ENCODE data around the gene BGN. TPM values are rescaled to one million over a fixed set of nuclear protein-coding genes. Genes with fewer than 3 reads are reported as not detected.

Gene BGN
- total and polyA plus RNA-seq, 2 experiments from 2014 or later = 129 to 308 TPM

DNA sequence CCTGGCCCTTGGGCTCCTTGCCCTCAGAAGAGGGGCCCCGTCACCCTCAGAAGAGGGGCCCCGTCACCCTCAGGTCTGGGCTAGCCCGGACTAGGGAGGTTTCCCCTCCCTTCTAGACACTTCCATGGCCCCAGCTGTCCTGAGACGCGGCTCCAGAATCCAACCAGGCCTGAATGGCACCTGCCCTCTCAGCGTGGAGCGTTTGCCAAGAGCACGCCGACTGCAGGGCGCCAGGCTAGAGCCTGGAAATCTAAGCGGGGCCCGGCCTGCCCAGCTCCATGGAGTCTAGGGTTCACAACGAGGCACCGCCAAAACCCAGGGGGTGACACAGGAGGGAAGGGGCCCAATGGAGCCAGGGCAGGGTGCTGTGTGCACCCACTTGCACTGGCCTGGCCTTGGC is 14.8 kb downstream of the BGN start:
- Histone ChIP-seq H3K27me3 (replicated peaks; ENCODE audit: insufficient read depth) (no peaks in the 10 kb centered on the region), H3K79me2 (ENCODE audit: insufficient read depth) (no peaks in the 10 kb centered on the region), H3K27ac (no peak overlapping the region), H3F3A (ENCODE audit: insufficient read depth) (peaks cover 4% of the 10 kb centered on the region; the same call in 1 of the 2 replicates), H3K4me2 (ENCODE audit: unreplicated experiment) (no peak overlapping the region), H4K20me1 (ENCODE audit: insufficient read depth) (no peaks in the 10 kb centered on the region), H3K36me3 (ENCODE audit: low read depth) (no peaks in the 10 kb centered on the region), H2AFZ (no peak overlapping the region), H3K9ac (no peak overlapping the region), H3K4me1 (ENCODE audit: insufficient read depth) (no peaks in the 10 kb centered on the region), H3K4me3 (no peak overlapping the region), H3K9me3 (ENCODE audit: low read depth) (no peaks in the 10 kb centered on the region), H3K9me2 (ENCODE audit: insufficient read depth) (no peaks in the 10 kb centered on the region)
- 75% methylated on average over 10 of the region's 14 CpGs; no CpG with 5 or more reads in 1 of the 2 experiments for WGBS, 2 experiments (ENCODE audit: low coverage in 1 of 2, low lambda C conversion rate in 2 of 2, missing lambda C conversion rate in 2 of 2)
- no peak for TF ChIP-seq EZH2phosphoT487 (IDR thresholded peaks at IDR 0.05; ENCODE audit: insufficient read depth, low read depth)
- no peak for TF ChIP-seq EZH2 (IDR thresholded peaks at IDR 0.05; ENCODE audit: insufficient read depth, poor library complexity, severe bottlenecking)
- DNase-seq = no peak
- in situ Hi-C loops (cut with MboI) = no loop called here

DNA sequence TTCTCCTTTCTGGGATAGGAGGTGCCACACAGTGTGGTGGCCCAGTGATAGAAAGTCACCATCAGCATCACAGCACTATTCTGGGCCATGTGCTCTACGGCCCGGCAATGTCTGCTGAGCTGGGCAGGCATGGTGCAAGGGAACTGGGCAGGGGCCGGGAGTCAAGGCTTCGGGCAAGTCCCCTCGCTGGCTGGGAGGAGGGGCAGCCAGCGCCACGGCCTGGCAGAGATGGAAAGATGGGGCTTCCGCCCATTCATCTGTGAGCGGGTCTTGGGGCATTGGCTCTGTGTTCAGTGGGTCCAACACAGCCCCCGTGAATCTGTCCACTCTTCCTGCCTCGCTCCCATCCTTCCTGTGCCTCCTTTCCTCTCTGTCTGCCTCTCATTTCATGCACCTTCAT is 15.6 kb downstream of the BGN start:
- H4K20me1 ChIP-seq (ENCODE audit: insufficient read depth) = no peaks in the 10 kb centered on the region
- 14 to 39% methylated on average over 8 to 11 of the region's 11 CpGs for WGBS, 2 experiments (ENCODE audit: low coverage in 1 of 2, low lambda C conversion rate in 2 of 2, missing lambda C conversion rate in 2 of 2)
- H3F3A ChIP-seq (ENCODE audit: insufficient read depth) = peaks cover 4% of the 10 kb centered on the region; the same call in 1 of the 2 replicates
- no peak overlapping the region for H3K4me3 ChIP-seq
- H3K27ac ChIP-seq = no peak overlapping the region
- no peak for DNase-seq
- no peaks in the 10 kb centered on the region for H3K27me3 ChIP-seq (replicated peaks; ENCODE audit: insufficient read depth)
- H3K79me2 ChIP-seq (ENCODE audit: insufficient read depth) = no peaks in the 10 kb centered on the region
- no peak for TF ChIP-seq EZH2phosphoT487 (IDR thresholded peaks at IDR 0.05; ENCODE audit: insufficient read depth, low read depth)
- no peak for TF ChIP-seq EZH2 (IDR thresholded peaks at IDR 0.05; ENCODE audit: insufficient read depth, poor library complexity, severe bottlenecking)
- H3K4me1 ChIP-seq (ENCODE audit: insufficient read depth) = no peaks in the 10 kb centered on the region
- H3K9me2 ChIP-seq (ENCODE audit: insufficient read depth) = no peaks in the 10 kb centered on the region
- no peaks in the 10 kb centered on the region for H3K36me3 ChIP-seq (ENCODE audit: low read depth)
- H3K4me2 ChIP-seq (ENCODE audit: unreplicated experiment) = no peak overlapping the region
- no peaks in the 10 kb centered on the region for H3K9me3 ChIP-seq (ENCODE audit: low read depth)
- H3K9ac ChIP-seq = no peak overlapping the region
- no peak overlapping the region for H2AFZ ChIP-seq
- in situ Hi-C loops (cut with MboI) = no loop called here

DNA sequence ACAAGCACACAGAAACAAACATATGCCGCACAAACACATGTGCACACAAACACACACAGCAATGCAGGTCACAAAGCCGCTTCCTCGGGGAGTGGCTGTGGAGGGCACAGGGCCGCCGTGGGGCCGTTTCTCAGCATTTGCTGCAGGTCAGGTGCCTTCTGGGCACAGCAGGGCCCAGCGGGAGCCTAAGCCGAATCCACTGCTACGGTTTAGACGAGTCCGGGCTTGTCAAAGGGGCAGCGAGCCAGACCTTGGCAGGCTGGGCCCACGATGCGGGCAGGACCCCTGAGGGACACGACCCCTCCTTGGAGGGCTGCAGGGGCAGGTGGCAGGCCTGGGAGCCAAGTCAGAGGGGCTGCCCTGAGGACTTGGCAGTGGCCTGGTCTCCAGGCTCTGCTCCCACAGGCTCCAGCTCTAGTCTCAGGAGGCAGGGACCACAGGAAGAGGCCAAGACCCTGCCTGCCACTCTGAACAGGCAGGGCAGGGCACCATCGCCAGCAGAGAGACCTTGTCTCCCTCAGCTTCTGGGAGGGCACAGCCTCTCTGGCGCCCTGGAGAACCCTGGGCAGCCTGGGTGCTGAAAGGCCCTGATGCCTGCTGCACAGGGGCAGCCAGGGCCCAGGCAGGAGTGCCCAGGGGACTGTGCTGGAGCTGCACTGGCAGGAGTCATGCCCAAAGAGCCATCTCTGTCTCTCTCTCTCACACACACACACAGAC is 17.2 kb downstream of the BGN start:
- H3F3A ChIP-seq (ENCODE audit: insufficient read depth) = peaks cover 4% of the 10 kb centered on the region; the same call in 1 of the 2 replicates
- no peaks in the 10 kb centered on the region for H3K4me1 ChIP-seq (ENCODE audit: insufficient read depth)
- H3K27ac ChIP-seq = no peak overlapping the region
- no peak overlapping the region for H3K4me3 ChIP-seq
- no peak overlapping the region for H3K9ac ChIP-seq
- no peaks in the 10 kb centered on the region for H3K27me3 ChIP-seq (replicated peaks; ENCODE audit: insufficient read depth)
- 37 to 71% methylated on average over 5 to 7 of the region's 17 CpGs for WGBS, 2 experiments (ENCODE audit: low coverage in 1 of 2, low lambda C conversion rate in 2 of 2, missing lambda C conversion rate in 2 of 2)
- no peak for DNase-seq
- no peak overlapping the region for H3K4me2 ChIP-seq (ENCODE audit: unreplicated experiment)
- no peaks in the 10 kb centered on the region for H4K20me1 ChIP-seq (ENCODE audit: insufficient read depth)
- no peaks in the 10 kb centered on the region for H3K9me3 ChIP-seq (ENCODE audit: low read depth)
- no peaks in the 10 kb centered on the region for H3K79me2 ChIP-seq (ENCODE audit: insufficient read depth)
- H3K36me3 ChIP-seq (ENCODE audit: low read depth) = no peaks in the 10 kb centered on the region
- TF ChIP-seq EZH2phosphoT487 (IDR thresholded peaks at IDR 0.05; ENCODE audit: insufficient read depth, low read depth) = no peak
- no peak for TF ChIP-seq EZH2 (IDR thresholded peaks at IDR 0.05; ENCODE audit: insufficient read depth, poor library complexity, severe bottlenecking)
- H2AFZ ChIP-seq = no peak overlapping the region
- in situ Hi-C loops (cut with MboI) = no loop called here
- no peaks in the 10 kb centered on the region for H3K9me2 ChIP-seq (ENCODE audit: insufficient read depth)

DNA sequence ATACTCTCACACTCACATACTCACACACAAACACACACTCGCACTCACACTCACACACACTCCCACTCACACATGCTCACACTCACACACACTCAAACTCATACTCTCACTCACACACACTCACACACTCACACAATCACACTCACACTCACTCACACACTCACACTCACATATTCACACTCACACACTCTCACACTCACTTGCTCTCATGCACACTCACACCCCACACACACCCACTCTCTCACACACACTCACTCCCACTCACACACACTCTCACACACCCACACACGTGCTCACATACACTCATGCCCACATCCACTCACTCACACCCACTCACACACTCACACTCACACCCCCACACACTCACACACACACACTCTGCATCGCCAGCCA is 17.7 kb downstream of the BGN start:
- no peaks in the 10 kb centered on the region for H3K9me2 ChIP-seq (ENCODE audit: insufficient read depth)
- no peak overlapping the region for H2AFZ ChIP-seq
- in situ Hi-C loops (cut with MboI) = no loop called here
- H3K4me2 ChIP-seq (ENCODE audit: unreplicated experiment) = no peak overlapping the region
- no peaks in the 10 kb centered on the region for H3K79me2 ChIP-seq (ENCODE audit: insufficient read depth)
- H3K27ac ChIP-seq = no peak overlapping the region
- WGBS, 2 experiments (ENCODE audit: low coverage in 1 of 2, low lambda C conversion rate in 2 of 2, missing lambda C conversion rate in 2 of 2) = 38 to 60% methylated on average over 2 to 3 of the region's 3 CpGs
- H3K9me3 ChIP-seq (ENCODE audit: low read depth) = no peaks in the 10 kb centered on the region
- no peaks in the 10 kb centered on the region for H3K4me1 ChIP-seq (ENCODE audit: insufficient read depth)
- TF ChIP-seq EZH2phosphoT487 (IDR thresholded peaks at IDR 0.05; ENCODE audit: insufficient read depth, low read depth) (no peak), EZH2 (IDR thresholded peaks at IDR 0.05; ENCODE audit: insufficient read depth, poor library complexity, severe bottlenecking) (no peak)
- H4K20me1 ChIP-seq (ENCODE audit: insufficient read depth) = no peaks in the 10 kb centered on the region
- no peaks in the 10 kb centered on the region for H3K27me3 ChIP-seq (replicated peaks; ENCODE audit: insufficient read depth)
- no peak for DNase-seq
- H3K36me3 ChIP-seq (ENCODE audit: low read depth) = no peaks in the 10 kb centered on the region
- no peak overlapping the region for H3K4me3 ChIP-seq
- peaks cover 4% of the 10 kb centered on the region; the same call in 1 of the 2 replicates for H3F3A ChIP-seq (ENCODE audit: insufficient read depth)
- H3K9ac ChIP-seq = no peak overlapping the region

Measured in GM23248 (cell line).